Neural progenitor cell (in vitro differentiated cells): ENCODE results near the gene ANHX. TPM values are rescaled to one million over a fixed set of nuclear protein-coding genes. Genes with fewer than 3 reads are reported as not detected.

Experiments used
- DNase-seq: peaks from one replicate; pipeline ENCODE4 v3.0.0-alpha.2; 2016; ENCODE audit warnings: low spot score
- H2AFZ ChIP-seq: fragments of 200-600 bp; sonication (generic); replicated peaks from 2 replicates; pipeline ENCODE4 v1.6.1; 2016; ENCODE audit warnings: antibody characterized with exemption
- H3F3A ChIP-seq: fragments of 200-600 bp; sonication (generic); 2 replicates; pipeline ENCODE4 v1.6.1; 2016; ENCODE audit warnings: antibody characterized with exemption, low read depth
- H3K27ac ChIP-seq: fragments of 200-600 bp; sonication (generic); 2 replicates; pipeline ENCODE4 v1.5.1; 2016; ENCODE audit warnings: mild to moderate bottlenecking
- H3K27me3 ChIP-seq: fragments of 200-600 bp; sonication (generic); 2 replicates; pipeline ENCODE4 v1.6.1; 2016; ENCODE audit warnings: mild to moderate bottlenecking, moderate library complexity
- H3K36me3 ChIP-seq: fragments of 200-600 bp; sonication (generic); 2 replicates; pipeline ENCODE4 v1.5.1; 2016
- H3K4me1 ChIP-seq: fragments of 200-600 bp; sonication (generic); 2 replicates; pipeline ENCODE4 v1.6.1; 2016; ENCODE audit warnings: mixed run types
- H3K4me2 ChIP-seq: fragments of 200-600 bp; sonication (generic); 2 replicates; pipeline ENCODE4 v1.6.1; 2016
- H3K4me3 ChIP-seq: fragments of 200-600 bp; sonication (generic); 2 replicates; pipeline ENCODE4 v1.5.1; 2016
- H3K79me2 ChIP-seq: fragments of 200-600 bp; sonication (generic); 2 replicates; pipeline ENCODE4 v1.6.1; 2016; ENCODE audit warnings: low read depth
- H3K9ac ChIP-seq: fragments of 200-600 bp; sonication (generic); 2 replicates; pipeline ENCODE4 v1.6.1; 2016
- H3K9me3 ChIP-seq: fragments of 200-600 bp; sonication (generic); 2 replicates; pipeline ENCODE4 v1.5.1; 2016; ENCODE audit warnings: low read depth
- H4K20me1 ChIP-seq: fragments of 200-600 bp; sonication (generic); 2 replicates; pipeline ENCODE4 v1.6.1; 2016; ENCODE audit warnings: low read depth
- H3K27ac Mint-ChIP-seq: 3 replicates; pipeline ENCODE4 v1.8.0; 2021; ENCODE audit warnings: mixed read lengths
- H3K27me3 Mint-ChIP-seq: 2 replicates; pipeline ENCODE4 v1.8.0; 2022; ENCODE audit warnings: low read depth, mild to moderate bottlenecking, inconsistent platforms, moderate library complexity, mixed read lengths; ENCODE audit not compliant: insufficient read depth
- H3K36me3 Mint-ChIP-seq: 3 replicates; pipeline ENCODE4 v1.8.0; 2021; ENCODE audit warnings: mixed read lengths
- H3K4me1 Mint-ChIP-seq: 3 replicates; pipeline ENCODE4 v1.8.0; 2021; ENCODE audit warnings: mixed read lengths
- H3K4me3 Mint-ChIP-seq: 3 replicates; pipeline ENCODE4 v1.8.0; 2021; ENCODE audit warnings: mild to moderate bottlenecking, moderate library complexity, mixed read lengths
- H3K9me3 Mint-ChIP-seq: 3 replicates; pipeline ENCODE4 v1.8.0; 2020; ENCODE audit warnings: mixed read lengths
- EZH2 ChIP-seq: fragments of 200-600 bp; sonication (generic); IDR thresholded peaks from 2 replicates; pipeline ENCODE4 v1.6.1; 2017; ENCODE audit warnings: antibody characterized with exemption, mild to moderate bottlenecking, moderate library complexity
- EZH2phosphoT487 ChIP-seq: fragments of 200-600 bp; sonication (generic); IDR thresholded peaks from 2 replicates; pipeline ENCODE4 v1.6.1; 2017; ENCODE audit warnings: antibody characterized with exemption
- total RNA-seq: library from RNA; depleted of rRNA; stranded (reverse); fragments of >200 nt; gene quantifications from 2 replicates; pipeline ENCODE4 v1.2.3, GENCODE V29; 2015; ENCODE audit warnings: low replicate concordance
- TF ChIP-seq, protein P1 (sequence below): fragments of 200-600 bp; sonication (generic); IDR thresholded peaks from 2 replicates; pipeline ENCODE4 v1.5.1; 2017; ENCODE audit warnings: antibody characterized with exemption, mild to moderate bottlenecking

ANHX gene
- total RNA-seq, 1 donor from 2014 or later: not detected

DNA sequence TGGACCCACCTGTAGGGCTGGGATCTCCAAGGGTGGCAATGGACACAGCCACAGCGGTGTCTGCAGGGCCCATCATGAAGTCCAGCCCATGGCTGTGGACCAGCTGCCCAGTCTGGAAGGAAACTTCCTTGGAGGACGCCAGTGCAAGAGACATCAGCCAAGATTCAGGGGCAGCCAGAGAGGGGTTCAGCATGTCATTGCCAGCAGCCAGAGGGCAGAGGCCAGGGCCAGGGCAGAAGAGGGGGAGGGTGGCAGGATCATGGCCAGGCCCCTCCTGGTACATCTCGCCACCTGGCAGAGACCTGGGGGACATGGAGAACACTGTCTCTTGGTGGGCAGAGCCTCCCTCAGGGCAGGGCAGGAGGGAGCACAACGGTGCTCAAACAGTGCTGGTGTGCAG lies 10.2 kb downstream of the ANHX start:
- H3K9me3 Mint-ChIP-seq: peaks cover 68% of the 10 kb centered on the region
- H3K9me3 ChIP-seq: no peaks in the 10 kb centered on the region
- no peaks in the 10 kb centered on the region for H3K4me1 ChIP-seq
- H3K36me3 Mint-ChIP-seq: peaks cover 9% of the 10 kb centered on the region
- H3K4me3 ChIP-seq: no peak overlapping the region
- no peak overlapping the region for H3K9ac ChIP-seq
- no peak overlapping the region for H3K27ac Mint-ChIP-seq
- no peak overlapping the region for H3K4me2 ChIP-seq
- DNase-seq: no peak
- H2AFZ ChIP-seq: no peak overlapping the region
- no peak overlapping the region for H3K4me3 Mint-ChIP-seq
- H3K4me1 Mint-ChIP-seq: no peaks in the 10 kb centered on the region
- H3K79me2 ChIP-seq: no peaks in the 10 kb centered on the region
- H3K27me3 ChIP-seq: no peaks in the 10 kb centered on the region
- H3K27me3 Mint-ChIP-seq: peaks cover 6% of the 10 kb centered on the region
- no peaks in the 10 kb centered on the region for H3F3A ChIP-seq
- H4K20me1 ChIP-seq: no peaks in the 10 kb centered on the region
- H3K27ac ChIP-seq: no peak overlapping the region
- TF ChIP-seq EZH2: no peak
- TF ChIP-seq, protein P1, sequence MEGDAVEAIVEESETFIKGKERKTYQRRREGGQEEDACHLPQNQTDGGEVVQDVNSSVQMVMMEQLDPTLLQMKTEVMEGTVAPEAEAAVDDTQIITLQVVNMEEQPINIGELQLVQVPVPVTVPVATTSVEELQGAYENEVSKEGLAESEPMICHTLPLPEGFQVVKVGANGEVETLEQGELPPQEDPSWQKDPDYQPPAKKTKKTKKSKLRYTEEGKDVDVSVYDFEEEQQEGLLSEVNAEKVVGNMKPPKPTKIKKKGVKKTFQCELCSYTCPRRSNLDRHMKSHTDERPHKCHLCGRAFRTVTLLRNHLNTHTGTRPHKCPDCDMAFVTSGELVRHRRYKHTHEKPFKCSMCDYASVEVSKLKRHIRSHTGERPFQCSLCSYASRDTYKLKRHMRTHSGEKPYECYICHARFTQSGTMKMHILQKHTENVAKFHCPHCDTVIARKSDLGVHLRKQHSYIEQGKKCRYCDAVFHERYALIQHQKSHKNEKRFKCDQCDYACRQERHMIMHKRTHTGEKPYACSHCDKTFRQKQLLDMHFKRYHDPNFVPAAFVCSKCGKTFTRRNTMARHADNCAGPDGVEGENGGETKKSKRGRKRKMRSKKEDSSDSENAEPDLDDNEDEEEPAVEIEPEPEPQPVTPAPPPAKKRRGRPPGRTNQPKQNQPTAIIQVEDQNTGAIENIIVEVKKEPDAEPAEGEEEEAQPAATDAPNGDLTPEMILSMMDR: no peak
- no peak for TF ChIP-seq EZH2phosphoT487
- H3K36me3 ChIP-seq: no peaks in the 10 kb centered on the region

DNA sequence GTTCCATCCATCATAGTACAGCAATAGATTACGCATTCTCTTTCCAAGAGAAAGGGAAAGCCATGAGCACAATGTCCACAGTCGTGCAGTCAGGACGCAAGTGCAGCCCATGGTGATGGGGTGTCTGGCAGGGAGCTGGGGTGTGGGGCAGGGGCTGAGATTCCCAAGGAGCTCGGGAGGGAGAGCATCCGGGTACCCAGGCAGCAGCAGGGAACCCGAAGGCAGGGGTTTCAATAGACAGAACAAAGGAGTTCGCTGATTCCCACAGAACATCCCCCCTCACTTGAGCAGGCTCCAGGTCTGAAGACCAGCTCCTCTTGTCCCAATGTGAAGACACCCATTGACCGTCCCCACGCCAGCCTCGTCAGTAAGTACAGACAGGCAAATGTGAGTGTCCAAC lies 13.5 kb downstream of the ANHX start:
- H3K9me3 ChIP-seq: no peaks in the 10 kb centered on the region
- H3K27ac Mint-ChIP-seq: no peak overlapping the region
- peaks cover 9% of the 10 kb centered on the region for H3K27me3 Mint-ChIP-seq
- H3K4me1 Mint-ChIP-seq: no peaks in the 10 kb centered on the region
- H3K27me3 ChIP-seq: no peaks in the 10 kb centered on the region
- no peak overlapping the region for H3K4me3 Mint-ChIP-seq
- no peaks in the 10 kb centered on the region for H3K79me2 ChIP-seq
- H2AFZ ChIP-seq: no peak overlapping the region
- no peaks in the 10 kb centered on the region for H4K20me1 ChIP-seq
- H3K4me1 ChIP-seq: no peaks in the 10 kb centered on the region
- H3F3A ChIP-seq: no peaks in the 10 kb centered on the region
- H3K36me3 Mint-ChIP-seq: peaks cover 9% of the 10 kb centered on the region
- H3K9me3 Mint-ChIP-seq: peaks cover 71% of the 10 kb centered on the region
- H3K36me3 ChIP-seq: no peaks in the 10 kb centered on the region
- no peak overlapping the region for H3K4me3 ChIP-seq
- no peak overlapping the region for H3K4me2 ChIP-seq
- no peak overlapping the region for H3K9ac ChIP-seq
- no peak overlapping the region for H3K27ac ChIP-seq
- TF ChIP-seq EZH2: no peak
- TF ChIP-seq, protein P1: no peak
- no peak for TF ChIP-seq EZH2phosphoT487
- DNase-seq: no peak

GRCh38 chr12:133221241-133221640 lies 14.4 kb downstream of the ANHX start:
- TF ChIP-seq EZH2 (no peak), EZH2phosphoT487 (no peak)
- TF ChIP-seq, protein P1: no peak
- H3K9me3 Mint-ChIP-seq: peaks cover 71% of the 10 kb centered on the region
- Histone ChIP-seq H3K9me3 (no peaks in the 10 kb centered on the region), H3K79me2 (no peaks in the 10 kb centered on the region), H3K27me3 (no peaks in the 10 kb centered on the region), H4K20me1 (no peaks in the 10 kb centered on the region), H3K4me3 (no peak overlapping the region), H2AFZ (no peak overlapping the region), H3F3A (no peaks in the 10 kb centered on the region), H3K9ac (no peak overlapping the region), H3K4me1 (no peaks in the 10 kb centered on the region), H3K4me2 (no peak overlapping the region), H3K36me3 (no peaks in the 10 kb centered on the region), H3K27ac (no peak overlapping the region)
- H3K4me3 Mint-ChIP-seq: no peak overlapping the region
- no peak for DNase-seq
- H3K4me1 Mint-ChIP-seq: no peaks in the 10 kb centered on the region
- H3K27ac Mint-ChIP-seq: no peak overlapping the region
- peaks cover 12% of the 10 kb centered on the region for H3K27me3 Mint-ChIP-seq
- H3K36me3 Mint-ChIP-seq: peaks cover 7% of the 10 kb centered on the region
